ENCODE results near the gene KLHL17.
"Not testable (repeated sequence)": the region's sequence is repeated elsewhere in the genome, so short reads cannot be mapped to it uniquely, and the experiment has no call there.

The KLHL17 gene

DNA sequence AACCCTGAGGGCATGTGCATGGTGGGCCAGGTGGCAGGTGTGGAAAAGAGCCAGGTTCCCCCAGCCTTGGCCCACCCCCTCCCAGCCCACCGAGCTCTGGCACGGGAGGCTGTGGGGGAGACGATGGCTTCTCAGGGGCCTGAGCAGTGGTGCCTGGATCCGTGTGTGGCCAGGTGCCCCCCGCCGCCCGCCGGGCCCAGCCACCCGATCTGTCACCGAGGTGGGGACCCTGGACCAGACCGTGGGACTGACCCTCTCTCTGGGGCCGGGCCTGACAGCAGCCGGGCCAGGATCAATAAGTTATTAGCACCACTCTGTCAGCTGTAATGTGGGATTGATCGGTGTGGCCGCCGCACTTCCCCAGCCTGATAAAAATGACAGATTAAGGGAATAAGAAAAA is 22.9 kb upstream of the KLHL17 start:
- DNase-seq (ENCODE audit: low spot score), result no peak

DNA sequence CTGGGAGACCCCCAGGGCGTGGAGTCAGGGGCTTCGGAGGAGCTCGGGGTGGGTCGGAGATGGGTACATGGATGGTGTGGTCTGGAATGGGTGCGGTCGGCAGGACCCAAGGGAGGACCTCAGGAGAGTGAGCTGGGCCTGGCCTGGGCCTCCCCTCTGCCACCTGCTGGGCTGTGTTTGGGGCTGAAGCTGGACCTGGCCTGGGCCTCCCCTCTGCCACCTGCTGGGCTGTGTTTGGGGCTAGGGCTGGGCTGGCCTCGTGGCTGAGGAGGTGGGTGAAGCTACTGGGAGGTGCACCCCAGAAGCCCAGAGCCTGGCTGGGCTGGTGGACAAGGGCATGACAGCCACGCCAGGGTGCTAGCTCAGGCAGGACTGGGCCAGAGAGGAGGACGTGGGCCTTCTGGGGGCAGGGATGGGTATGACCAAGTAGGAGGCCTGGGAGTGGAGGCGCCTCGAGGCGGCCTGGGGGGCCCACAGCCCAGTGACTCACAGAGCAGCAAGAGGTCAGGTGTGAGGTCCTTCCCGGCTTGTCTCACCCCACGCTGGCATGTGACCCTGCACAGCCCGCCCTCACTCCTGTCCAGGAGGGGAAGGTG is 22.2 kb upstream of the KLHL17 start:
- DNase-seq (ENCODE audit: low spot score), result peak; percentile 82

DNA sequence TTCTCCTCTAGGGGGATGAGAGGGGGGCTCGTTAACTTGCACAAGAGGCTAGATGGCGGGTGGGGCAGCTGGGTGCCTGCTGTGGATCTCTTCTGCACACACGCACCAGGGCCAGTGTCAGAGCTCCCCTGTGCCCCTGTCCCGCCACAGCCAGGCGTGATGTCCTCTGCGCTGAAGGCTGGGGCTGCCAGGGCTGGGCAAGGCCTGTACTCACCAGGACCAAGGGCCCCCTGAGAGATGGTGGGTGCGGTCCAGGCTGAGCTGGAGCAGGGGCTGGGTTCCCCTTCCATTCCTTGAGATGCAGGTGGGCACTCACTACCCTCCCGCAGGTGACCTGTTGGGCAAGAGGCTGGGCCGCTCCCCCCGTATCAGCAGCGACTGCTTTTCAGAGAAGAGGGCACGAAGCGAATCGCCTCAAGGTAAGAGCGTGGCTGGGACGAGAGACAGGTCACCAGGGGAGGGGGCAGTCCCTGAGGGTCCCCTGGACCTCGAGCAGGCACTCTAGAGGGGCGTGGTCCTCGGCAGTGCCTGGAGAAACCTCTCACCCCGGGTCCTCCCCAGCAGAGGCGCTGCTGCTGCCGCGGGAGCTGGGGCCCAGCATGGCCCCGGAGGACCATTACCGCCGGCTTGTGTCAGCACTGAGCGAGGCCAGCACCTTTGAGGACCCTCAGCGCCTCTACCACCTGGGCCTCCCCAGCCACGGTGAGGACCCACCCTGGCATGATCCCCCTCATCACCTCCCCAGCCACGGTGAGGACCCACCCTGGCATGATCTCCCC is 21.5 kb upstream of the KLHL17 start:
- DNase-seq (ENCODE audit: low spot score), result peak; percentile 63

DNA sequence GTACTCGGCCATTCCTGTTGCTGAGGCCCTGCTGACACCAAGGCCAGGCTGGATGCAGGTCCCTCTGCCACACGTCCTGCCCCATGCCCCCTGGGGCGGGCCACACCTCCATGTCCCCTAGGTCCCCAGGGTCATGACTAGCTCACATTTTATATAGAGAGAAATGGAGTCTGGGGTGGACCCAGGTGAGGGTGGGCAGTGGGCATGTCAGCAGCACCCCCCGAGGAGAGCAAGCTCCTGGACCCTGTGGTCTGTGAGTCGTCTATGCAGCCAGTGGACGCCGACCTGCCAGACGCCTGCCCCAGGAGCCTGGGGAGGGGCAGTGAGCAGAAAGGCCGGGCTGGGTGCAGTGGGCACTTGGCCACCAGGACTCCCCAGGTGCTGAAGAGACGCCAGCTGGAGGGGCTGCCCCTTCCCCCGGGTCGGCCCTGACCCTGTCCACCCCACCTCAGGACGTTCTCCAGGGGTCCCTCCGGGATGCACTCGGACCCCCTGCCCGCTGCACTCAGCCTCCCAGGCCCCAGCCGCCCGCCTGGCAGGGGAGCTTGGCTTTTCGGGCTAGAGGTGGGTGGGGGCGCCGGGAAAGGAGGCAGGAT is 20.8 kb upstream of the KLHL17 start:
- peak; percentile 50 for DNase-seq (ENCODE audit: low spot score)

DNA sequence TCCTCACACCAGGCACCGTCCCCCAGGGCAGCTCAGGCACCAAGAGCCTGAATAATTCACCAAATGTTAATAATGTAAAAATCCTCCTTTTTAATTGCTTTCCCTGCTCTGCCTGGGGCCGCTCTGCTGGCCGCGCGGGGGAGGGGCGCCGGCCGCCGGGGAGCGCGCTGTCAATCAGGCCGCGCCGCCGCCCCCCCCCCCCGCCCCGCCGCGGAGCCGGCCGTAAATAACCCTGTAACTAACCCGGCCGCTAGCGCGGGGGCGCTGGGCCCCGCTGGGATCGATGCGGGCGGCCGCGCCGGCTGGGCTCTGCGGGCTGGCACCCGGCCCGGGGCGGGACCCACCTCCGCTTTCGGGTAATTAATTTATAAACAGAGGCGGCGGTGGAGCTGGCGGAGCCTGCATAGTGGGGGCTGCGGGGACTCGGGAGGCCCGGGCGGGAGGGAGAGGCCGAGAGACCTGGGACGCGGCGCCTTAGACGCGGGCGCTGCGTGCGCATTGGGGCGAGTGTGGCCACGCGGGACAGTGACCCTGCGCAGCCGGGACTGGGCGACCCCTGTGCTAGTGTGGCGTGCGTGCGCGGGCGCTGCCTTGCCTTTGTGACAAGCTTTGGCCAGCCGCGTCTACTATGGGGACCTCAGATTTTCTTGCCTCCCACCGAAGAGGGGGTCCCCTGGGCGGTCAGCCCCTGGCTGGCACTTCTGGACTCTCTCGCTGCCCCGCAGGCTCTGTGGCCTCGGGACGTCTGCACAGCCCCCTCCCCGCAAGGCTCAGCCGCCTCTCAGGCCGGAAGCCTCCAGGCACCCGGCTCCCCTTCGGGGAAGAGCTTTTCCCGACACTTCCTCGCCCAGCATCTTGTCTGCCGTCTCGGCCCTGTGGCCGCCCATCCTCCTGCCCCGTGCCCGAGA is 20.0 kb upstream of the KLHL17 start:
- DNase-seq (ENCODE audit: low spot score), result no peak

DNA sequence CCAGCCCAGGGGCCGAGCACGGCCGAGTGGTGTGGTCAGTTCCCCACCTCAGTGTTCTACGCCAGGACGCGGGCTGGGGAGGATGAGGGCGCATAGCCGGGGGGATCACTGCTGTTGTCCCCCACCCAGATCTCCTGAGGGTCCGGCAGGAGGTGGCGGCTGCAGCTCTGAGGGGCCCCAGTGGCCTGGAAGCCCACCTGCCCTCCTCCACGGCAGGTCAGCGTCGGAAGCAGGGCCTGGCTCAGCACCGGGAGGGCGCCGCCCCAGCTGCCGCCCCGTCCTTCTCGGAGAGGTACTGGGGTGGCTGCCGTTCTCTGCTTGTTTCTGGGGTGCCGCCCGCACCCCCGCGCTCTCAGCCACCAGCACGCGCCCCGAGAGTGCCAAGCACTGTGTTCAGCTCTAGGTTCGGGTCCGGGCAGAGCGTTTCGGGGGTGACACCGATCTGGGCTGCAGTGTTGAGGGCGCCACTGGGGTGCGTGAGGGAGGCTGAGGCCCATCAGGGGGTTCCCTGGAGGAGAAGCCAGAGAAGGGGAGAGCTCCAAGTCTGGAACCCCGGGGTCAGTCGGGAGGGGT is 19.3 kb upstream of the KLHL17 start:
- no peak for DNase-seq (ENCODE audit: low spot score)

DNA sequence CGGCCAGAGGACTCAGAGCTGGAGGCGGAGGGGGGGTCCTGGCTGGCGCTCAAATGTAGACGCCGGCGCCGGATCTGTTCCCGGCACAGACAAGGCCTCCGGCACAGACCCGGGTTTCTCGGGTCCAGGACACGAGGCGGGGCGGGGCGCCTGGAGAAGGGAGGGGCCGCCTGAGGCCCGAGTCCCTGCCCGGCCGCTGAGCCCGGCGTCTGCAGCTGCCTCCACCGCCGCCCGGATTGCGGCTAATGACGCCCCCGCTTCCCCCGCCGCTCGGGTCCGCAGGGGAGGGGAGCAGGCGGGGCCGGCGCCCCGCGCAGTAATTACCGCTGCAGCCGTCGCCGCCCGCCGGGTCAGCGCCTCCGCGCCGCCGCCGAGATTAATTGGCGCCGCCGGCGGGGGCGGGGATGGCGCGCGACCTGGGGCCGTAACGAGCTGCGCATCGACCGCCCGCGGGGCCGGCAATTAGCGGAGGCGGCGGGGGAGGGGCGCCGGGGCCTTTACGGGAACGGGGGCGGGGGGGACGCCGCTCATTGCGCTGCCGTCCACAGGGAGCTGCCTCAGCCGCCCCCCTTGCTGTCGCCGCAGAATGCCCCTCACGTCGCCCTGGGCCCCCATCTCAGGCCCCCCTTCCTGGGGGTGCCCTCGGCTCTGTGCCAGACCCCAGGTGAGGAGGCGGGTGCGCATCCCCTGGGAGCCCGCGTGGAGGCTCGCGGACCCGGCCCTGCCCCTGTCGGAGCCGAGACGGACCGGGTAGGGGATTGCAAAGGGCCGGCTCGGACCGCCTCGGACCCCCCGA is 18.6 kb upstream of the KLHL17 start:
- peak; percentile 79 for DNase-seq (ENCODE audit: low spot score)

DNA sequence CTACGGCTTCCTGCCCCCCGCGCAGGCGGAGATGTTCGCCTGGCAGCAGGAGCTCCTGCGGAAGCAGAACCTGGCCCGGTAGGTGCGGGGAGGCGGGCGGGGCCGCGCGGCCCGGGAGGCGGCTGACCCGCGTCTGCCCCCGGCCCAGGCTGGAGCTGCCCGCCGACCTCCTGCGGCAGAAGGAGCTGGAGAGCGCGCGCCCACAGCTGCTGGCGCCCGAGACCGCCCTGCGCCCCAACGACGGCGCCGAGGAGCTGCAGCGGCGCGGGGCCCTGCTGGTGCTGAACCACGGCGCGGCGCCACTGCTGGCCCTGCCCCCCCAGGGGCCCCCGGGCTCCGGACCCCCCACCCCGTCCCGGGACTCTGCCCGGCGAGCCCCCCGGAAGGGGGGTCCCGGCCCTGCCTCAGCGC is 18.0 kb upstream of the KLHL17 start:
- DNase-seq (ENCODE audit: low spot score), result no peak

DNA sequence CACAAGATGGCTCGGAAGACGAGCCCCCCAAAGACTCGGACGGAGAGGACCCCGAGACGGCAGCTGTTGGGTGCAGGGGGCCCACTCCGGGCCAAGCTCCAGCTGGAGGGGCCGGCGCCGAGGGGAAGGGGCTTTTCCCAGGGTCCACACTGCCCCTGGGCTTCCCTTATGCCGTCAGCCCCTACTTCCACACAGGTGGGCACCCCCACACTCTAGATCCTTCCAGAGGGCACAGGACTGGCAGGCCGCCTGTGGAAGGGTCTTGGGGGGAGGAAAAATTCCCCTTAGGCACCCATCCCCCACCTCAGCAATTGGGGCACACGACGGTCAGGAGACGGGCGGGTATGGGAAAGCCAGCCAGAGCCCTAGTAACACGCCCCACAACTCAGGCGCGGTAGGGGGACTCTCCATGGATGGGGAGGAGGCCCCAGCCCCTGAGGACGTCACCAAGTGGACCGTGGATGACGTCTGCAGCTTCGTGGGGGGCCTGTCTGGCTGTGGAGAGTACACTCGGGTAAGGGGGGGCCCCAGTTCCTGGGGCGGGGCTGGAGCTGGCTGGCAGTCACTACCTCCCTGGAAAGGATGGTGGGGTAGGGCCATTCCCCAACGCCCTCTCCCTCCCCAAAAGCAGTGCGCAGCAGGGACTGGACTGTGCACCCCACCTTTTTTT is 17.4 kb upstream of the KLHL17 start:
- DNase-seq (ENCODE audit: low spot score), result peak; percentile 61

DNA sequence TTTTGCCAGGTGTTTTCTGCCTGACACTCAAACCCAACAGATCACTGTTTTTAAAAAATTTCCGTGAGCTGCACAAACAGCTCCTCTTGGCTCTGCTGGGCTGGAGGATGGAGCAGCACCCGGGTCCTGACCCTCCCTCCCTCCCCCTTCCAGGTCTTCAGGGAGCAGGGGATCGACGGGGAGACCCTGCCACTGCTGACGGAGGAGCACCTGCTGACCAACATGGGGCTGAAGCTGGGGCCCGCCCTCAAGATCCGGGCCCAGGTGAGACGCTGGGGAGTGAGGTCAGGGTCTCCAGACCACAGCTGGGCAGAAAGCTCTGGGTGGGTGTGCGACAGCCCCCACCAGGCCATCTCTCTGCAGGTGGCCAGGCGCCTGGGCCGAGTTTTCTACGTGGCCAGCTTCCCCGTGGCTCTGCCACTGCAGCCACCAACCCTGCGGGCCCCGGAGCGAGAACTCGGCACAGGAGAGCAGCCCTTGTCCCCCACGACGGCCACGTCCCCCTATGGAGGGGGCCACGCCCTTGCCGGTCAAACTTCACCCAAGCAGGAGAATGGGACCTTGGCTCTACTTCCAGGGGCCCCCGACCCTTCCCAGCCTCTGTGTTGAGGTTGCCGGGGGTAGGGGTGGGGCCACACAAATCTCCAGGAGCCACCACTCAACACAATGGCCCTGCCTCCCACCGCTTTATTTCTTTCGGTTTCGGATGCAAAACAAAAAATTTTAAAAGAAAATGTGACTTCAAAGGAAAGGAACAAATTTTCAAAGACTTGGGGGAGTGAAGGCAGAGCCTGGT is 16.6 kb upstream of the KLHL17 start:
- no peak for DNase-seq (ENCODE audit: low spot score)

DNA sequence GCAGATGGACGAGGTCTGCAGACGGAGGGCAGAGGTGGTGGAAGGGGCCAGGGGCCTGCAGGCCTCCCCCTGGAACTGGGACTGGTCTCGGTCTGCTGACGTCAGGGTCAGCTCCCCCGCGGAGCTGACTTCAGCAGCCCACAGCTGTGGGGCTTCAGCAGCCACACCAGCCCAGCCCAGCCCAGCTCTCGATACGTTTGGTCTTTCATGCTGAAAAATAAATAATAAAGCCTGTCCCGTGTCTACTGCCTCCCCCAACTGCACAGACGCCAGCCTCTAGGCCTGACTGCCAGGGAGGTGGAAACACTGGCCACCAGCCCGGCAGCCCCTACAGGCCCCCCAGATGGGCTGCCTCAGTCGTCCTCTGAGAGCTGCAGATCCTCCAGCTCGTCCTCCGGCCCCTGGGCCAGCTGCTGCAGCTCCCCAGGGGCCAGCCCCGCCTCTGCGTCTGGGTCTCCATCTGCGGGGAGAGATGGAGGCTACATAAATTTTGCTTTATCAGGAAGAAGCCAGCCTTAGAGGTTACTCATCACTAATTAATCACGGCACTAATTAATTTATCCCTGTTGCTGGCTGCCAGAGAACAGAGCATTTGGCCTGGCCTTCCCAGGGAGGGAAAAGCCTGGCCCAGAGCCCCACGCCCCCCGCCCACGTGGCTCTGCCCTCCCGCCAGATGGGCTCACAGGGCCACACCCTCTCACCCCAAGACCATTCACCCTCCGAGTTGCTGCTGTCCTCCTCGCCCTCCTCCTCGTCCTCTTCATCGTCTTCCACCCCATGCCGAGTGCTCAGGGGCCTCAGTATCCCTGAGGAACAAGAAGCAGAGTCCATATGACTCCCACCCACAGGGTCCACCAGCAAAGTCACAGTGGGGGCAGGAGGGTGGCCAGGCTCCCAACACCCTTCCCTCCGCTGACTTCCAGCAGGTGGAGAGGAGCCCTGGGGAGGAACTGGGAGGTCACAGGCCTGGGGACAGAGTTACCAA is 15.8 kb upstream of the KLHL17 start:
- DNase-seq (ENCODE audit: low spot score), result peak; percentile 69

DNA sequence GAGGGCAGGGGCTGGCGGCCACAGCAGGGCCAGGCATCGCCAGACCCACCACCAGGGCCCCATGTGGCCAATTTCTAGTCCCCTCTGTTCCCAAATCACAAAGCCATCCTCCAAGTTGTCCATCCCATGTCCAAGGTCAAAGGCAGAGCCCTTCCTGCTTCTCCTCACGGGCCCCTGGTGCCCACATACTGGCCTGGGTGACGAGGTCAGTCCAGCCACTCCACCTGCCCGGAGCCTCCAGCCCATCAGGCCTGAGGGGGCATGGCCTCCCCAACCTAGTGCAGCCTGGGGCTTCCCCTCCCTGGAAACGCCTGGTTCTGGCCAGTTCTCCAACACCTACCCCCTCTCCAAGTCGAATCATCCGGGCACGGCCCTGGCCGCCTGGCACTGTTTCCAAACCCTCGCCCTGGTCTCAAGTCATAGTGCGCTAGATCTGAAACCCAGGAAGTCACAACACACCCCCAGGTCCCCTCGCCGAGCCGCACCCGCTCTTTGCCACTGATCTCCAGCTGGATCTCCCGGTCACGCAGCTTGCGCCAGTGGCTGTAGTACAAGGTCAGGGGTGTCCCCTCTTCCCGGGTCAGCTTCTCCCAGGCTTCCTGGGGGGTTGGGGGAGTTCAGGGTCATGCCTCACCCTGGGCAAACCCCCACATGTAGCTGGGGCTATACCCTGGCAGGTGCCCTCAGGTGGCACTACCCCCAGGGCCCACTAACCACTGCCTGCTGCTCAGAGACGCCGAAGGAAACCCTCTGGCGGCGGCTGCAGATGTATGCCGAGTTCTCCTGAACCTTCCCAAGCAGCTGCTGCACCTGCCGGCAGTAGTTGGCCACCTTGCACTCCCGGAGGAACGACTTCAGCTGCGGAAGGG is 14.5 kb upstream of the KLHL17 start:
- peak; percentile 24 for DNase-seq (ENCODE audit: low spot score)

DNA sequence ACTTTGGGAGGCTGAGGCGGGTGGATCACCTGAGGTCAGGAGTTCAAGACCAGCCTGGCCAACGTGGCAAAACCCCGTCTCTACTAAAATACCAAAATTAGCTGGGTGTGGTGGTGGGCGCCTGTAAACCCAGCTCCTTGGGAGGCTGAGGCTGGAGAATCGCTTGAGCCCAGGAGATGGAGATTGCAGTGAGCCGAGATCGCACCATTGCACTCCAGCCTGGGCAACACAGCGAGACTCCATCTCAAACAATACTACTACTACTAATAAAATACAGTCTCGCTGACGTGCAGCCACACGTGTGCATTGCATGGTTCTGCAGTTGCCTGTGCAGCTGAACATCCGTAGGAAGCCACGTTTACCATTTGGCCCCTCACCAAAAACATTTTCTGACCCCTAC is 13.6 kb upstream of the KLHL17 start:
- not testable (repeated sequence) for DNase-seq (ENCODE audit: low spot score)

DNA sequence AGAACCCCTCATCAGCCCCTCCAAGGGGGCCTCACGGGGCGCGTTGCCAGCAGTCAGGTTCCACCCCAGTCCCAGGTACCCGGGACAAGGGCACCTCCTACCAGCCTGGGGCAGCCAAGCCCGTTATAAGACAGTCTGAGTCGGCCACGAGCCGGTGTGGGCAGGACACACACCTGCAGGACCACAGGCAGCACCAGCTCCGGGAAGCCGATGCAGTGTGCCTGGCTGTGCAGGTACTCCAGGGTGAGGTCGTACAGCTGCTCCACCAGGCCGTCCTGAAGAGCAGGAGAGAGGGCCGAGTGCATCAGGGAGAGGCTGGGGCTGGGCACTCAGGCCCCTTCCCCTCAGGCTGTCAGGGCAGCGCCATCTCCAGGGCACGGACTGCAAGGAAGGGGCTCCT is 12.4 kb upstream of the KLHL17 start:
- no peak for DNase-seq (ENCODE audit: low spot score)

DNA sequence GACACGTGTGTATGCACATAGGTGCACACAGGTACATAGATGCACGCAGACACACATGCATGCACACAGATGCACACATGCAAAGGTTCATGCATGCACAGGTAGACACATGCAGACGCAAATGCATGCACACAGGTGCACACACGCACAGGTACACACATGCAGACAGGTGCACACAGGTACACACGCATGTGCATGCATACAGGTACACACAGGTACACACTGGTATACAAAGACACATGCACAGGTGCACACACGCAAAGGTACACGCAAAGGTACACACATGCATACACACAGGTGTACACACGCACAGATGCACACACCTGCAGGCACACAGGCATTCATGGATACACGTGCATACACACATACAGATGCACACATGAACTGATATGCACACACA is 10.1 kb upstream of the KLHL17 start:
- no peak for DNase-seq (ENCODE audit: low spot score)

DNA sequence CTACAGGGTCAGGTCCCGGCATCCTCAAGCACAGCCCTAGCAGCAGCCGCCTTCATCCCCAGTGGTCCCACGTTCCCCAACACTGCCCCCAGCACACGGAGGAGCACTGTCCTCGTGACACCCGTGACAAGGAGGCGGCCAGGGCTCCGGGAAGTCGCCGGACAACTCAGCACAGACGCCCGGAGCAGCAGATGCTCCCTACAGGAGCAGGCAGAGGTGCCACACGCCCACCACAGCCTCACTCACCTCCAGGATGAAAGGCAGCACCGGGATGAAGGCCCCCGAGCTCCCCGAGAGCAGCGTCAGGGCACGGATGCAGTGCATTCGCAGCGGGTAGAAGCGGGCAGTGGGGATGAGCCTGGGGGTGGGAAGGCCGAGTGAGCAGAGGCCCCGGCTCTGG is 9.5 kb upstream of the KLHL17 start:
- no peak for DNase-seq (ENCODE audit: low spot score)

DNA sequence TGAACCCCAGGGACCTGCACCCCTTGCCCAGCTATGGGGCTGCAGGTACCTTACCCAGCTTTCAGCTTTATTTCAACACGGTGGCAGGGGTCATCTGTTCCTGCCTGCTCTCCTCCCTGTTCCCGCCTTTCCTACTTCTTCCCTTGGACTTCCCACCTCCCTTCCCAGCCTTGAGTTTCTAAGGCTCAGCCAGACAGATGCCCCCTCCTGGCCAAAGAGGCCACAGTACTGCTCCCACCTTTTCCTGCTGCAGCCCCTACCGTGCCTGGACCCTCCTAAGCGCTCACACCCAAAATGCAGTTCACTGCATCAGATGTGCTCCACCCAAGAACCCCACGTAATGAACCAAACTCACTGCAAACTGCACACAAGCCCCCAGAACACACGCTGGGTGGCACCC is 9.0 kb upstream of the KLHL17 start:
- peak; percentile 57 for DNase-seq (ENCODE audit: low spot score)

DNA sequence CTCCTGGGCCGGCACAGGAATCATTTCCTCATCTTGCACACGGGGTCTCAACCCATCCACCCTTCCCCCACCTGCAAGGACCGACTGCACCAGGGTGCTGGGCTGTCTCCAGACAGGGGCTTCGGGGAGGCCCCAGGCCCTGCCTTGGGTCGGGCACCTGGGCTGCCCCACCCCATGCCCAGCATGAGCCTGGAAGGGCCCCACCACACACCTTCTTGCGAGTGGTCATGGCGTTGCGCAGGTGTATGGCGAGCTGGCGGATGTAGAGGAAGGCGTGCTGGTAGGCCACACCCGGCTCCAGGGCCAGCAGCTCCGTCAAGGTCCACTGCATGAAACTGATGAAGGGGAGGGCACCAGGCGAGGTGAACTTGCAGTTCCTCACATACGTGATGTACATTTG is 8.2 kb upstream of the KLHL17 start:
- DNase-seq (ENCODE audit: low spot score), result no peak

All from cerebellar cortex (tissue), 1 donor.